ENCODE results near the gene MASP1.

Gene MASP1

GRCh38 chr3:187291512-187292132 lies at the start of gene MASP1:
TSS of gene MASP1 (minus strand) at chr3:187291737. CDS start at chr3:187291632, 105 bp downstream.
- no peak for DNase-seq

GRCh38 chr3:187340578-187340977 lies 49.0 kb upstream of the MASP1 start:
- DNase-seq: no peak

GRCh38 chr3:187336322-187336721 lies 44.8 kb upstream of the MASP1 start:
- no peak for DNase-seq

GRCh38 chr3:187334904-187335303 lies 43.4 kb upstream of the MASP1 start:
- no peak for DNase-seq

- DNase-seq: no peak
Measured at GRCh38 chr3:187328691-187329090, 37.2 kb upstream of the MASP1 start.

GRCh38 chr3:187327845-187328244 lies 36.3 kb upstream of the MASP1 start:
- no peak for DNase-seq

- DNase-seq: no peak
Measured at GRCh38 chr3:187325632-187326031, 34.1 kb upstream of the MASP1 start.

GRCh38 chr3:187323091-187323490 lies 31.6 kb upstream of the MASP1 start:
- DNase-seq: no peak

- no peak for DNase-seq
Measured at GRCh38 chr3:187322291-187322690, 30.8 kb upstream of the MASP1 start.

GRCh38 chr3:187321766-187322165 lies 30.2 kb upstream of the MASP1 start:
- no peak for DNase-seq

- DNase-seq: peak; percentile 36
Measured at GRCh38 chr3:187319699-187320302, 28.3 kb upstream of the MASP1 start.

- DNase-seq: peak; percentile 30
Measured at GRCh38 chr3:187318819-187319616, 27.5 kb upstream of the MASP1 start.

- DNase-seq: no peak
Measured at GRCh38 chr3:187315872-187316271, 24.3 kb upstream of the MASP1 start.

GRCh38 chr3:187314176-187314575 lies 22.6 kb upstream of the MASP1 start:
- no peak for DNase-seq

- DNase-seq: no peak
Measured at GRCh38 chr3:187310954-187311470, 19.5 kb upstream of the MASP1 start.

GRCh38 chr3:187310226-187310625 lies 18.7 kb upstream of the MASP1 start:
- DNase-seq: no peak

- DNase-seq: no peak
Measured at GRCh38 chr3:187305881-187306280, 14.3 kb upstream of the MASP1 start.

GRCh38 chr3:187299611-187300010 lies 8.1 kb upstream of the MASP1 start:
- no peak for DNase-seq

- no peak for DNase-seq
Measured at GRCh38 chr3:187296911-187297310, 5.4 kb upstream of the MASP1 start.

GRCh38 chr3:187296058-187296457 lies 4.5 kb upstream of the MASP1 start:
- DNase-seq: no peak

- DNase-seq: no peak
Measured at GRCh38 chr3:187295316-187296034, 3.9 kb upstream of the MASP1 start.

- DNase-seq: no peak
Measured at GRCh38 chr3:187293516-187294430, 2.2 kb upstream of the MASP1 start.
